HepG2 (cell line): Measurements from ENCODE around the gene MED23. TPM values are rescaled to one million over a fixed set of nuclear protein-coding genes. Genes with fewer than 3 reads are reported as not detected.

Source experiments
- KAT8 ChIP-seq: IDR thresholded peaks from 2 replicates; pipeline ENCODE4 v1.6.1; 2016; ENCODE audit warnings: missing genetic modification reagents, missing compliant biosample characterization
- NFE2L1 ChIP-seq: sonication (generic); formaldehyde crosslinking; IDR thresholded peaks from 2 replicates; pipeline ENCODE4 v1.4.0; 2020; ENCODE audit warnings: missing genetic modification reagents, mild to moderate bottlenecking, borderline replicate concordance
- NR2F2 ChIP-seq: IDR thresholded peaks from 2 replicates; pipeline ENCODE4 v1.6.1; 2012; ENCODE audit warnings: low read depth, inconsistent platforms, borderline replicate concordance
- PHF5A ChIP-seq: IDR thresholded peaks from one replicate; pipeline ENCODE4 v1.6.1; 2018; ENCODE audit warnings: low read depth, missing genetic modification reagents; ENCODE audit not compliant: unreplicated experiment
- SCMH1 ChIP-seq: sonication (generic); formaldehyde crosslinking; IDR thresholded peaks from 2 replicates; pipeline ENCODE4 v1.9.0; 2021; ENCODE audit warnings: missing genetic modification reagents, mild to moderate bottlenecking, borderline replicate concordance
- SSRP1 ChIP-seq: IDR thresholded peaks from 2 replicates; pipeline ENCODE4 v1.6.1; 2016; ENCODE audit warnings: control low read depth
- polyA plus RNA-seq, 8 experiments: library from polyadenylated mRNA; depleted of rRNA in 3 of 8; stranded (reverse) in 7 of 8; unstranded in 1 of 8; fragments of >200 nt; fragmentation: Illumina TruSeq in 4 of 8; extraction: Trizol in 4 of 8; gene quantifications; 2 replicates each; pipeline versions ENCODE4 v1.2.1 to v1.2.3, GENCODE V29; 2011 to 2016; ENCODE audit warnings: low read depth in 4 of 8, missing spikeins in 1 of 8, mixed read lengths in 1 of 8; ENCODE audit not compliant: insufficient read depth in 1 of 8
- total RNA-seq, 5 experiments: library from RNA; depleted of rRNA; stranded (reverse); fragments of >200 nt; fragmentation: Illumina TruSeq; extraction: Trizol; gene quantifications; 2 replicates each; pipeline ENCODE4 v1.2.3, GENCODE V29; 2016; ENCODE audit warnings: low read depth in 1 of 5
- TF ChIP-seq, protein P1 (sequence below): sonication (generic); formaldehyde crosslinking; IDR thresholded peaks from 2 replicates; pipeline ENCODE4 v1.4.0; 2020; ENCODE audit warnings: missing genetic modification reagents
- TF ChIP-seq, protein P2 (sequence below): sonication (generic); formaldehyde crosslinking; IDR thresholded peaks from 2 replicates; pipeline ENCODE4 v1.8.0; 2022; ENCODE audit warnings: mild to moderate bottlenecking, missing genetic modification reagents, moderate library complexity
- TF ChIP-seq, protein P3 (sequence below): sonication (generic); formaldehyde crosslinking; conservative IDR thresholded peaks from 2 replicates; pipeline ENCODE4 v1.4.0; 2020; ENCODE audit warnings: mild to moderate bottlenecking, missing genetic modification reagents, moderate library complexity
- TF ChIP-seq, protein P4 (sequence below): sonication (generic); formaldehyde crosslinking; IDR thresholded peaks from 2 replicates; pipeline ENCODE4 v1.8.0; 2022; ENCODE audit warnings: missing genetic modification reagents, low read depth, mild to moderate bottlenecking, borderline replicate concordance
- TF ChIP-seq, protein P5 (sequence below): sonication (generic); formaldehyde crosslinking; IDR thresholded peaks from 2 replicates; pipeline ENCODE4 v1.4.0; 2020; ENCODE audit warnings: low read depth, missing genetic modification reagents

MED23 gene
- total and polyA plus RNA-seq, 2 of the 13 experiments (the other 11 are each of a cell fraction or from before 2014, with no cell fraction given) = 34.9 to 50.5 TPM

DNA sequence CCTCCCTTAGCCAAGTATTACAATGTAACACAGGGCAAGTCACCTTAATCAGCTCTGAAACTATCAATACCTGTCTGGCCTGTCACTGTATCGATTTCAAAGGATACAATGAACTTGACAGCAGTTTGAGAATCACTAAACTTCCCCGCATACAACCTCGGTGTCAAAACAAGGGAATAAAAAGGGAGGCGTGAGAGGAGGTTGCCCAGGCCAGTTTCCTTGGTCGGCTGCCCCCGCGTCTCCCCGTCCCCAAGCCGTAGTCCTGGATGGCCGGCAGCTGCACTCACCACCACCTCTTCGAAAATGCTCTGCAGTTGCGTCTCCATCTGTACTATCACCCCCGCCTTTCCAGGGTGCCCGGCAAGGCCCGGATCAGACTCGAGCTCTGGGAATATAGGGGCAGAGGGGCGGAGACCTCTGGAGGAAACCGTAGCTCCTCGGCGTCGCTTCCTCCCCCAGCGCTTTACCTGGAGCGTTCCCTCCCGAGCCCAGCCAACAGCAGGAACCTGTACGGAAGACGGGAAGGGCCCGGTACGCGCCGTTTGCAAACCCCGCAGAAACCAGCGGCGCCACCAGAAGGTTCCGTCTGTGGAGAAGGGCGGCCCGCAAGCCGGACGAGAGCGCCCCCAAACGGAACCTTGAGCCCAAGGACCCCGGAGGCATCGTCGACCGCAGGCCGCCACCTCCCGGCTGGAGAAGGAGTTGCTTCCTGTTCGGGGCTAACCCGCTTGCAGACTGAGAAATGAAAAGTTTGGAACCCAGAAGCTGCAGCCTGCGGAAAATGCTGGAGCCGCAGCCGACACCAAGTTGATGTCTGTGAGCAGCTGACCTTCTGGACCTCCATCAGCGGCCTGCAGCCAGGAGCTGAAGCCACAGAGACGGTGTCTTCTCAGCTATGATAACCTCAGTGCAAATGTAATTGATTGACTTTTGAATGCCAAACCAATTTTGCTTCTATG, at the start of gene MED23 (continued):
- TF ChIP-seq, protein P1, sequence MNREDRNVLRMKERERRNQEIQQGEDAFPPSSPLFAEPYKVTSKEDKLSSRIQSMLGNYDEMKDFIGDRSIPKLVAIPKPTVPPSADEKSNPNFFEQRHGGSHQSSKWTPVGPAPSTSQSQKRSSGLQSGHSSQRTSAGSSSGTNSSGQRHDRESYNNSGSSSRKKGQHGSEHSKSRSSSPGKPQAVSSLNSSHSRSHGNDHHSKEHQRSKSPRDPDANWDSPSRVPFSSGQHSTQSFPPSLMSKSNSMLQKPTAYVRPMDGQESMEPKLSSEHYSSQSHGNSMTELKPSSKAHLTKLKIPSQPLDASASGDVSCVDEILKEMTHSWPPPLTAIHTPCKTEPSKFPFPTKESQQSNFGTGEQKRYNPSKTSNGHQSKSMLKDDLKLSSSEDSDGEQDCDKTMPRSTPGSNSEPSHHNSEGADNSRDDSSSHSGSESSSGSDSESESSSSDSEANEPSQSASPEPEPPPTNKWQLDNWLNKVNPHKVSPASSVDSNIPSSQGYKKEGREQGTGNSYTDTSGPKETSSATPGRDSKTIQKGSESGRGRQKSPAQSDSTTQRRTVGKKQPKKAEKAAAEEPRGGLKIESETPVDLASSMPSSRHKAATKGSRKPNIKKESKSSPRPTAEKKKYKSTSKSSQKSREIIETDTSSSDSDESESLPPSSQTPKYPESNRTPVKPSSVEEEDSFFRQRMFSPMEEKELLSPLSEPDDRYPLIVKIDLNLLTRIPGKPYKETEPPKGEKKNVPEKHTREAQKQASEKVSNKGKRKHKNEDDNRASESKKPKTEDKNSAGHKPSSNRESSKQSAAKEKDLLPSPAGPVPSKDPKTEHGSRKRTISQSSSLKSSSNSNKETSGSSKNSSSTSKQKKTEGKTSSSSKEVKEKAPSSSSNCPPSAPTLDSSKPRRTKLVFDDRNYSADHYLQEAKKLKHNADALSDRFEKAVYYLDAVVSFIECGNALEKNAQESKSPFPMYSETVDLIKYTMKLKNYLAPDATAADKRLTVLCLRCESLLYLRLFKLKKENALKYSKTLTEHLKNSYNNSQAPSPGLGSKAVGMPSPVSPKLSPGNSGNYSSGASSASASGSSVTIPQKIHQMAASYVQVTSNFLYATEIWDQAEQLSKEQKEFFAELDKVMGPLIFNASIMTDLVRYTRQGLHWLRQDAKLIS (CRISPR knock-in tag) = 0 out of 2 replicates have a peak, but pooled peaks have one; percentile 58
- TF ChIP-seq SSRP1 (CRISPR knock-in tag) (peak; percentile 93; the same call in 1 of the 2 replicates), PHF5A (CRISPR knock-in tag) (peak; percentile 100), KAT8 (CRISPR knock-in tag) (peak; percentile 100), NR2F2 (peak; percentile 61; the same call in 1 of the 2 replicates), NFE2L1 (0 out of 2 replicates have a peak, but pooled peaks have one; percentile 87), SCMH1 (CRISPR knock-in tag) (no peak)
- TF ChIP-seq, protein P2, sequence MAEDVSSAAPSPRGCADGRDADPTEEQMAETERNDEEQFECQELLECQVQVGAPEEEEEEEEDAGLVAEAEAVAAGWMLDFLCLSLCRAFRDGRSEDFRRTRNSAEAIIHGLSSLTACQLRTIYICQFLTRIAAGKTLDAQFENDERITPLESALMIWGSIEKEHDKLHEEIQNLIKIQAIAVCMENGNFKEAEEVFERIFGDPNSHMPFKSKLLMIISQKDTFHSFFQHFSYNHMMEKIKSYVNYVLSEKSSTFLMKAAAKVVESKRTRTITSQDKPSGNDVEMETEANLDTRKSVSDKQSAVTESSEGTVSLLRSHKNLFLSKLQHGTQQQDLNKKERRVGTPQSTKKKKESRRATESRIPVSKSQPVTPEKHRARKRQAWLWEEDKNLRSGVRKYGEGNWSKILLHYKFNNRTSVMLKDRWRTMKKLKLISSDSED (CRISPR knock-in tag) = no peak
- TF ChIP-seq, protein P3, sequence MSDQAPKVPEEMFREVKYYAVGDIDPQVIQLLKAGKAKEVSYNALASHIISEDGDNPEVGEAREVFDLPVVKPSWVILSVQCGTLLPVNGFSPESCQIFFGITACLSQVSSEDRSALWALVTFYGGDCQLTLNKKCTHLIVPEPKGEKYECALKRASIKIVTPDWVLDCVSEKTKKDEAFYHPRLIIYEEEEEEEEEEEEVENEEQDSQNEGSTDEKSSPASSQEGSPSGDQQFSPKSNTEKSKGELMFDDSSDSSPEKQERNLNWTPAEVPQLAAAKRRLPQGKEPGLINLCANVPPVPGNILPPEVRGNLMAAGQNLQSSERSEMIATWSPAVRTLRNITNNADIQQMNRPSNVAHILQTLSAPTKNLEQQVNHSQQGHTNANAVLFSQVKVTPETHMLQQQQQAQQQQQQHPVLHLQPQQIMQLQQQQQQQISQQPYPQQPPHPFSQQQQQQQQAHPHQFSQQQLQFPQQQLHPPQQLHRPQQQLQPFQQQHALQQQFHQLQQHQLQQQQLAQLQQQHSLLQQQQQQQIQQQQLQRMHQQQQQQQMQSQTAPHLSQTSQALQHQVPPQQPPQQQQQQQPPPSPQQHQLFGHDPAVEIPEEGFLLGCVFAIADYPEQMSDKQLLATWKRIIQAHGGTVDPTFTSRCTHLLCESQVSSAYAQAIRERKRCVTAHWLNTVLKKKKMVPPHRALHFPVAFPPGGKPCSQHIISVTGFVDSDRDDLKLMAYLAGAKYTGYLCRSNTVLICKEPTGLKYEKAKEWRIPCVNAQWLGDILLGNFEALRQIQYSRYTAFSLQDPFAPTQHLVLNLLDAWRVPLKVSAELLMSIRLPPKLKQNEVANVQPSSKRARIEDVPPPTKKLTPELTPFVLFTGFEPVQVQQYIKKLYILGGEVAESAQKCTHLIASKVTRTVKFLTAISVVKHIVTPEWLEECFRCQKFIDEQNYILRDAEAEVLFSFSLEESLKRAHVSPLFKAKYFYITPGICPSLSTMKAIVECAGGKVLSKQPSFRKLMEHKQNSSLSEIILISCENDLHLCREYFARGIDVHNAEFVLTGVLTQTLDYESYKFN (CRISPR knock-in tag) = peak; percentile 89
- TF ChIP-seq, protein P4, sequence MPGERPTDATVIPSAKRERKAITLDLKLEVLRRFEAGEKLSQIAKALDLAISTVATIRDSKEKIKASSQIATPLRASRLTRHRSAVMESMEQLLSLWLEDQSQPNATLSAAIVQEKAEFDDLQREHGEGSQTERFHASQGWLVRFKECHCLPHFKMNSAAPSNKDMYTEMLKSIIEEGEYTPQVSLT = peak; percentile 74; the same call in 1 of the 2 replicates
- TF ChIP-seq, protein P5, sequence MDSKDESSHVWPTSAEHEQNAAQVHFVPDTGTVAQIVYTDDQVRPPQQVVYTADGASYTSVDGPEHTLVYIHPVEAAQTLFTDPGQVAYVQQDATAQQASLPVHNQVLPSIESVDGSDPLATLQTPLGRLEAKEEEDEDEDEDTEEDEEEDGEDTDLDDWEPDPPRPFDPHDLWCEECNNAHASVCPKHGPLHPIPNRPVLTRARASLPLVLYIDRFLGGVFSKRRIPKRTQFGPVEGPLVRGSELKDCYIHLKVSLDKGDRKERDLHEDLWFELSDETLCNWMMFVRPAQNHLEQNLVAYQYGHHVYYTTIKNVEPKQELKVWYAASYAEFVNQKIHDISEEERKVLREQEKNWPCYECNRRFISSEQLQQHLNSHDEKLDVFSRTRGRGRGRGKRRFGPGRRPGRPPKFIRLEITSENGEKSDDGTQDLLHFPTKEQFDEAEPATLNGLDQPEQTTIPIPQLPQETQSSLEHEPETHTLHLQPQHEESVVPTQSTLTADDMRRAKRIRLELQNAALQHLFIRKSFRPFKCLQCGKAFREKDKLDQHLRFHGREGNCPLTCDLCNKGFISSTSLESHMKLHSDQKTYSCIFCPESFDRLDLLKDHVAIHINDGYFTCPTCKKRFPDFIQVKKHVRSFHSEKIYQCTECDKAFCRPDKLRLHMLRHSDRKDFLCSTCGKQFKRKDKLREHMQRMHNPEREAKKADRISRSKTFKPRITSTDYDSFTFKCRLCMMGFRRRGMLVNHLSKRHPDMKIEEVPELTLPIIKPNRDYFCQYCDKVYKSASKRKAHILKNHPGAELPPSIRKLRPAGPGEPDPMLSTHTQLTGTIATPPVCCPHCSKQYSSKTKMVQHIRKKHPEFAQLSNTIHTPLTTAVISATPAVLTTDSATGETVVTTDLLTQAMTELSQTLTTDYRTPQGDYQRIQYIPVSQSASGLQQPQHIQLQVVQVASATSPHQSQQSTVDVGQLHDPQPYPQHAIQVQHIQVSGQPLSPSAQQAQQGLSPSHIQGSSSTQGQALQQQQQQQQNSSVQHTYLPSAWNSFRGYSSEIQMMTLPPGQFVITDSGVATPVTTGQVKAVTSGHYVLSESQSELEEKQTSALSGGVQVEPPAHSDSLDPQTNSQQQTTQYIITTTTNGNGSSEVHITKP (CRISPR knock-in tag) = peak; percentile 91; the same call in 1 of the 2 replicates
